Measurements from ENCODE around the gene AP4M1.

Gene AP4M1

DNA sequence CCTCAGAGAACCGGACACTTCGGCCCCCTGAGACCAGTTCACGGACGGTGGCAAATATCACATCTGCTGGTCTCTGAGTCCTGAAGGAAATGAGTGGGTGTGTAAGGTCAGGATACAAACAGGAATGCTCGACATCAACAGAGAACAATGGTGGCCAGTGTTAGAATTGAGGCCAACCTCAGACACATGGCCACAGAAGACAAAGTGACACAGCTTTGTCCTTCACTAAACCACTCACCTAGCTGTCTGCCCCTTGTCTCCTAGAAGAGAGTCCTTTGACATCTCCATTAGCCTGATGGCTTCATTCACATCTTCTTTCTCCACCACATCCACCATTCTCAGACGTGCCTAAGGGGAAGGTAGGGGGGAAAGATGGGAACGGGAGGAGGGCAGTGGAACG, 8.4 kb upstream of the AP4M1 start:
- TF ChIP-seq, protein P1, sequence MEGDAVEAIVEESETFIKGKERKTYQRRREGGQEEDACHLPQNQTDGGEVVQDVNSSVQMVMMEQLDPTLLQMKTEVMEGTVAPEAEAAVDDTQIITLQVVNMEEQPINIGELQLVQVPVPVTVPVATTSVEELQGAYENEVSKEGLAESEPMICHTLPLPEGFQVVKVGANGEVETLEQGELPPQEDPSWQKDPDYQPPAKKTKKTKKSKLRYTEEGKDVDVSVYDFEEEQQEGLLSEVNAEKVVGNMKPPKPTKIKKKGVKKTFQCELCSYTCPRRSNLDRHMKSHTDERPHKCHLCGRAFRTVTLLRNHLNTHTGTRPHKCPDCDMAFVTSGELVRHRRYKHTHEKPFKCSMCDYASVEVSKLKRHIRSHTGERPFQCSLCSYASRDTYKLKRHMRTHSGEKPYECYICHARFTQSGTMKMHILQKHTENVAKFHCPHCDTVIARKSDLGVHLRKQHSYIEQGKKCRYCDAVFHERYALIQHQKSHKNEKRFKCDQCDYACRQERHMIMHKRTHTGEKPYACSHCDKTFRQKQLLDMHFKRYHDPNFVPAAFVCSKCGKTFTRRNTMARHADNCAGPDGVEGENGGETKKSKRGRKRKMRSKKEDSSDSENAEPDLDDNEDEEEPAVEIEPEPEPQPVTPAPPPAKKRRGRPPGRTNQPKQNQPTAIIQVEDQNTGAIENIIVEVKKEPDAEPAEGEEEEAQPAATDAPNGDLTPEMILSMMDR (IDR thresholded peaks at IDR 0.05; ENCODE audit: extremely low read depth, missing control alignments): no peak

GRCh38 chr7:100093498-100093897, 7.9 kb upstream of the AP4M1 start:
- TF ChIP-seq, protein P1 (IDR thresholded peaks at IDR 0.05; ENCODE audit: extremely low read depth, missing control alignments): no peak
- DNase-seq (ENCODE audit: low spot score): no peak

More for the DNA sequence above, 8.4 kb upstream of the AP4M1 start:
- DNase-seq (ENCODE audit: low spot score): no peak

GRCh38 chr7:100093925-100094486, 7.4 kb upstream of the AP4M1 start:
- TF ChIP-seq, protein P1 (IDR thresholded peaks at IDR 0.05; ENCODE audit: extremely low read depth, missing control alignments): no peak
- no peak for DNase-seq (ENCODE audit: low spot score)

DNA sequence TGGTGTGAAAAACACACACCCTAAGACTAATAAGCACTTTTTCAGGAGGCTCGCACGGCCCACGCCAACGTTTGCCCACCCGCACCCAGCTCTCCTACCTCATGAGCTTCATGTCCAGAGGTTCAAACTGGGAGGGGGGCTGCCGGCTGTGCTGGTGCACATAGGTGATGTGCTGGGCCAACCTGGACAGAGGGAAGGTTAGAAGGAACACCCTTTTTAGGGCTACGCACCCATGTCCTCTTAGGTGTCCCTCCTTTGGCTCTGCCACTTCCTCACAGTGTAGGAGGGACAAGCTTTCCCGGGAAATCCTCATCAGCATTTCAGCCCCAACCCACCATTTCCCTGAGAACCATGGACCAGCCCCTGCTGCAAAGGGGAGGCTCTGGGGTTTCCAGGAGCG, 6.2 kb upstream of the AP4M1 start:
- no peak for DNase-seq (ENCODE audit: low spot score)

DNA sequence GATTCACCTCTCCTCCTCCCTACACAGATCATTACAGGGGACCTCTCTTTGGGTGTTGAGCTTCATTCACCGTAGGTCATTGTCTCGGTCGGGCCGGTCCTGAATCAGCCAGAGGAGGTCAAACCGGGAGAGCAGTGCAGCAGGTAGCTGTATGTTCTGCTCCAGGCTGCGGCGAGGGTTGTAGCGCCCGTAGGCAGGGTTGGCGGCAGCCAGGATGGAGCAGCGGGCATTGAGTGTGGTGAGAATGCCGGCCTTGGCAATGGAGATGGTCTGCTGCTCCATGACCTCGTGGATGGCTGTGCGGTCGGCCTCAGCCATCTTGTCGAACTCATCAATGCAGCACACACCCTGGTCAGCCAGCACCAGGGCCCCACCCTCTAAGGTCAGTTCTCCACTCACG, 5.7 kb upstream of the AP4M1 start:
- TF ChIP-seq, protein P1 (IDR thresholded peaks at IDR 0.05; ENCODE audit: extremely low read depth, missing control alignments): no peak
- no peak for DNase-seq (ENCODE audit: low spot score)

More for the DNA sequence above, 6.2 kb upstream of the AP4M1 start:
- TF ChIP-seq, protein P1 (IDR thresholded peaks at IDR 0.05; ENCODE audit: extremely low read depth, missing control alignments): no peak

DNA sequence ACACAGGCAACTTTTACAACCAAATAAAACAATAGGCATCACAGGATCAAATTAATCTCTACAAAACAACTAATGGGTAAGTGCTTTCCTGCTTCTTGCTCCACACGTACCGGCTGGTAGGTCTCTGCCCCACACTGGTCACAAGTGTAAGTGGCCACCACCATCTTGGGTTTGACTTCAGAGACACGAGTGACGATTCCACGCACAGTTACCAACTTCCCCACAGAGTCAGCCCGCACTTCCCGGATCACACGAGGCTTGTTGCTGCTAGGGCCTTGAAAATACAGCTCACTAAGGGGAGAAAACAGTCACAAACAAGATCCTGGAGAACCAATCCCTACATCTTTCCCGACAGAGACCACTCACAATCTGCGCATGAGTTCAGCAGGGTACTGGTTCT, 2.5 kb upstream of the AP4M1 start:
- TF ChIP-seq, protein P1 (IDR thresholded peaks at IDR 0.05; ENCODE audit: extremely low read depth, missing control alignments): no peak
- DNase-seq (ENCODE audit: low spot score): no peak

GRCh38 chr7:100099452-100099851, 2.0 kb upstream of the AP4M1 start:
- TF ChIP-seq, protein P1 (IDR thresholded peaks at IDR 0.05; ENCODE audit: extremely low read depth, missing control alignments): no peak
- no peak for DNase-seq (ENCODE audit: low spot score)

Measured in GM20000 (cell line).